GM23248 (cell line): ENCODE data around the gene IRX2. TPM values are rescaled to one million over a fixed set of nuclear protein-coding genes. Genes with fewer than 3 reads are reported as not detected.

ENCODE experiments used
- DNase-seq: peaks from one replicate; pipeline ENCODE4 v3.0.0-alpha.2; 2015
- H2AFZ ChIP-seq: fragments of 200-600 bp; sonication (generic); 2 replicates; pipeline ENCODE4 v1.6.1; 2016; ENCODE audit warnings: antibody characterized with exemption
- H3F3A ChIP-seq: fragments of 200-600 bp; sonication (generic); 2 replicates; pipeline ENCODE4 v1.6.1; 2016; ENCODE audit warnings: mild to moderate bottlenecking, antibody characterized with exemption, mixed run types; ENCODE audit not compliant: insufficient read depth
- H3K27ac ChIP-seq: fragments of 200-600 bp; sonication (generic); 2 replicates; pipeline ENCODE4 v1.5.1; 2016; ENCODE audit warnings: mild to moderate bottlenecking
- H3K27me3 ChIP-seq: fragments of 200-600 bp; sonication (generic); replicated peaks from 2 replicates; pipeline ENCODE4 v1.6.1; 2016; ENCODE audit warnings: mild to moderate bottlenecking; ENCODE audit not compliant: insufficient read depth
- H3K36me3 ChIP-seq: fragments of 200-600 bp; sonication (generic); 2 replicates; pipeline ENCODE4 v1.6.1; 2016; ENCODE audit warnings: low read depth, mild to moderate bottlenecking
- H3K4me1 ChIP-seq: fragments of 200-600 bp; sonication (generic); 2 replicates; pipeline ENCODE4 v1.6.1; 2016; ENCODE audit warnings: mild to moderate bottlenecking; ENCODE audit not compliant: insufficient read depth
- H3K4me2 ChIP-seq: fragments of 200-600 bp; sonication (generic); one replicate; pipeline ENCODE4 v1.6.1; 2016; ENCODE audit warnings: mild to moderate bottlenecking; ENCODE audit not compliant: unreplicated experiment
- H3K4me3 ChIP-seq: fragments of 200-600 bp; sonication (generic); 2 replicates; pipeline ENCODE4 v1.5.1; 2016; ENCODE audit warnings: mild to moderate bottlenecking
- H3K79me2 ChIP-seq: fragments of 200-600 bp; sonication (generic); 2 replicates; pipeline ENCODE4 v1.6.1; 2016; ENCODE audit warnings: mild to moderate bottlenecking; ENCODE audit not compliant: insufficient read depth
- H3K9ac ChIP-seq: fragments of 200-600 bp; sonication (generic); 2 replicates; pipeline ENCODE4 v1.6.1; 2016; ENCODE audit warnings: mild to moderate bottlenecking
- H3K9me2 ChIP-seq: fragments of 200-600 bp; sonication (generic); 2 replicates; pipeline ENCODE4 v1.6.1; 2016; ENCODE audit warnings: mixed run types, mild to moderate bottlenecking, moderate library complexity; ENCODE audit not compliant: insufficient read depth
- H3K9me3 ChIP-seq: fragments of 200-600 bp; sonication (generic); one replicate; pipeline ENCODE4 v1.6.1; 2017; ENCODE audit warnings: low read depth
- H4K20me1 ChIP-seq: fragments of 200-600 bp; sonication (generic); 2 replicates; pipeline ENCODE4 v1.6.0; 2016; ENCODE audit not compliant: insufficient read depth
- EZH2 ChIP-seq: fragments of 200-600 bp; sonication (generic); IDR thresholded peaks from 2 replicates; pipeline ENCODE4 v1.6.1; 2018; ENCODE audit warnings: antibody characterized with exemption, mild to moderate bottlenecking; ENCODE audit not compliant: insufficient read depth, poor library complexity, severe bottlenecking
- EZH2phosphoT487 ChIP-seq: fragments of 200-600 bp; sonication (generic); IDR thresholded peaks from 2 replicates; pipeline ENCODE4 v1.6.1; 2018; ENCODE audit warnings: antibody characterized with exemption, moderate library complexity, mild to moderate bottlenecking, low read depth; ENCODE audit not compliant: insufficient read depth
- WGBS, 2 experiments: methylation state at CpG; one replicate each; pipeline ENCODE4 v1.1.6; 2015 to 2017; ENCODE audit warnings: low lambda C conversion rate in 2 of 2, low coverage in 1 of 2; ENCODE audit errors: missing lambda C conversion rate in 2 of 2; 5-methylcytosine and 5-hydroxymethylcytosine counted together
- in situ Hi-C: fragments of 300-500 bp; cut with MboI; formaldehyde crosslinking; loops from 2 replicates; pipeline ENCODE4 v1.15.0; 2020
- polyA plus RNA-seq: library from polyadenylated mRNA; unstranded; fragments of >200 nt; fragmentation: Nextera tagmentation; extraction: Ambion mirVana; gene quantifications from 2 replicates; pipeline ENCODE4 v1.2.1, GENCODE V29; 2016
- total RNA-seq: library from RNA; depleted of rRNA; stranded (reverse); fragments of >200 nt; shearing (Covaris generic); gene quantifications from 2 replicates; pipeline ENCODE4 v1.2.3, GENCODE V29; 2014

The IRX2 gene
- total and polyA plus RNA-seq, 2 experiments from 2014 or later, result 6.1 to 30.6 TPM

GRCh38 chr5:2708132-2708531 is 43.3 kb downstream of the IRX2 start:
- 70 to 77% methylated on average over 12 to 15 of the region's 15 CpGs for WGBS, 2 experiments
- H3F3A ChIP-seq, result no peaks in the 10 kb centered on the region
- H3K27ac ChIP-seq, result no peak overlapping the region
- no peak overlapping the region for H3K4me3 ChIP-seq
- no peaks in the 10 kb centered on the region for H3K79me2 ChIP-seq
- H3K36me3 ChIP-seq, result no peaks in the 10 kb centered on the region
- no peaks in the 10 kb centered on the region for H3K9me2 ChIP-seq
- no peak overlapping the region for H3K4me2 ChIP-seq
- H3K9ac ChIP-seq, result no peak overlapping the region
- in situ Hi-C loops, result no loop called here
- no peaks in the 10 kb centered on the region for H3K9me3 ChIP-seq
- no peak for TF ChIP-seq EZH2phosphoT487
- TF ChIP-seq EZH2, result no peak
- H3K27me3 ChIP-seq, result peaks cover 22% of the 10 kb centered on the region; the same call in 1 of the 2 replicates
- no peak for DNase-seq
- H3K4me1 ChIP-seq, result no peaks in the 10 kb centered on the region
- H4K20me1 ChIP-seq, result no peaks in the 10 kb centered on the region
- no peak overlapping the region for H2AFZ ChIP-seq

- Histone ChIP-seq H3K36me3 (no peaks in the 10 kb centered on the region), H3F3A (no peaks in the 10 kb centered on the region), H2AFZ (no peak overlapping the region), H3K4me2 (no peak overlapping the region), H3K27me3 (peaks cover 22% of the 10 kb centered on the region; the same call in 1 of the 2 replicates), H3K9ac (no peak overlapping the region), H3K4me3 (no peak overlapping the region), H3K9me2 (no peaks in the 10 kb centered on the region), H3K27ac (no peak overlapping the region), H3K79me2 (no peaks in the 10 kb centered on the region), H3K9me3 (no peaks in the 10 kb centered on the region), H3K4me1 (no peaks in the 10 kb centered on the region), H4K20me1 (no peaks in the 10 kb centered on the region)
- no peak for DNase-seq
- 44 to 60% methylated on average over 9 to 10 of the region's 10 CpGs for WGBS, 2 experiments
- in situ Hi-C loops, result no loop called here
- TF ChIP-seq EZH2 (no peak), EZH2phosphoT487 (no peak)
Observed at GRCh38 chr5:2705861-2706260, 45.6 kb downstream of the IRX2 start.

- 45 to 51% methylated on average over 16 of the region's 16 CpGs for WGBS, 2 experiments
- no peak overlapping the region for H3K9ac ChIP-seq
- H3K4me3 ChIP-seq, result no peak overlapping the region
- in situ Hi-C loops, result no loop called here
- no peaks in the 10 kb centered on the region for H3K9me3 ChIP-seq
- H4K20me1 ChIP-seq, result no peaks in the 10 kb centered on the region
- TF ChIP-seq EZH2, result no peak
- TF ChIP-seq EZH2phosphoT487, result no peak
- H3K27me3 ChIP-seq, result peaks cover 22% of the 10 kb centered on the region; the same call in 1 of the 2 replicates
- no peak overlapping the region for H2AFZ ChIP-seq
- H3K27ac ChIP-seq, result no peak overlapping the region
- no peaks in the 10 kb centered on the region for H3K4me1 ChIP-seq
- H3K79me2 ChIP-seq, result no peaks in the 10 kb centered on the region
- DNase-seq, result no peak
- H3K9me2 ChIP-seq, result no peaks in the 10 kb centered on the region
- H3K36me3 ChIP-seq, result no peaks in the 10 kb centered on the region
- no peak overlapping the region for H3K4me2 ChIP-seq
- H3F3A ChIP-seq, result no peaks in the 10 kb centered on the region
Observed at GRCh38 chr5:2704806-2705645, 46.5 kb downstream of the IRX2 start.

DNA sequence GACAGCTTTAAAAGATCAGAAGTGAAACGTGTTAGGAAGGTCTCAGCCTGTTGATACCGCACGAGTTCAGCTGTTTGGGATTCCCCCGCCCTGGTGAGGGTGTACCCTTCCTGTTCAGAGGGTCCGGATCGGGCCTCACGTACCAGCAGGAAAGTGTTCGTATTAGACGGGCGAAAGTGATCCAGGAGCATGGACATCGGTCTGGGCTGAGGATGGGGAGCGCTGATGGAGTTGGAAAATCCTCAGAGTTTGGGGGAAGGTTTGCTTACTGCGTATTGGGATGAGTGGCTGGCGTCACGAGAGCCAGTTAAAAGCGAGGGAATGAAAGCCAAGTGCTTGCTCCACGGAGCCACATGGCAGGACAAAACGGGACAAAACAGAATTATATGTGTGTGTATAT is 47.4 kb downstream of the IRX2 start:
- Histone ChIP-seq H3K9me2 (no peaks in the 10 kb centered on the region), H3K9me3 (no peaks in the 10 kb centered on the region), H2AFZ (no peak overlapping the region), H3K4me1 (no peaks in the 10 kb centered on the region), H3K9ac (no peak overlapping the region), H3K27me3 (peaks cover 22% of the 10 kb centered on the region; the same call in 1 of the 2 replicates), H3F3A (no peaks in the 10 kb centered on the region), H3K79me2 (no peaks in the 10 kb centered on the region), H3K27ac (no peak overlapping the region), H3K4me2 (no peak overlapping the region), H3K36me3 (no peaks in the 10 kb centered on the region), H4K20me1 (no peaks in the 10 kb centered on the region), H3K4me3 (no peak overlapping the region)
- DNase-seq, result no peak
- in situ Hi-C loops, result no loop called here
- no peak for TF ChIP-seq EZH2phosphoT487
- no peak for TF ChIP-seq EZH2
- WGBS, 2 experiments, result 41 to 46% methylated on average over 18 of the region's 18 CpGs
